H1 (cell line): ENCODE measurements around the gene TRMT6. TPM values are rescaled to one million over a fixed set of nuclear protein-coding genes. Genes with fewer than 3 reads are reported as not detected.

Experiments
- ASH2L ChIP-seq: fragments of 200-600, 300-600 bp; sonication (generic); IDR thresholded peaks from one replicate; pipeline ENCODE4 v1.7.1; 2017; ENCODE audit warnings: low read length
- ATF3 ChIP-seq: IDR thresholded peaks from 2 replicates; pipeline ENCODE4 v1.6.1; 2011; ENCODE audit warnings: low read depth, mild to moderate bottlenecking, low read length; ENCODE audit not compliant: insufficient read depth
- CHD7 ChIP-seq: fragments of 300-600 bp; sonication (generic); IDR thresholded peaks from 2 replicates; pipeline ENCODE4 v1.7.1; 2012; ENCODE audit warnings: low read length, moderate library complexity, mild to moderate bottlenecking, inconsistent platforms; ENCODE audit not compliant: insufficient replicate concordance
- JUND ChIP-seq: IDR thresholded peaks from 2 replicates; pipeline ENCODE4 v1.6.1; 2011; ENCODE audit warnings: mild to moderate bottlenecking, improper control_type of control experiment, low read length
- POU5F1 ChIP-seq: IDR thresholded peaks from 2 replicates; pipeline ENCODE4 v1.6.1; 2011; ENCODE audit warnings: low read depth, mild to moderate bottlenecking, low read length, moderate library complexity
- SIX5 ChIP-seq: IDR thresholded peaks from 2 replicates; pipeline ENCODE4 v1.6.1; 2011; ENCODE audit warnings: mild to moderate bottlenecking, low read depth, low read length
- polyA plus RNA-seq, 7 experiments: library from polyadenylated mRNA; depleted of rRNA in 3 of 7; stranded (reverse) in 5 of 7; unstranded in 2 of 7; fragments of >200 nt in 5 of 7; fragments of 200-250 nt in 2 of 7; gene quantifications; 1 replicate in 5 of 7; 2 replicates in 1 of 7; 4 replicates in 1 of 7; pipeline versions ENCODE4 v1.2.1 to v1.2.3, GENCODE V29; 2011 to 2013; ENCODE audit warnings: missing spikeins in 2 of 7, mixed read lengths in 2 of 7
- total RNA-seq: library from RNA; stranded (reverse); fragmentation: NEBNext Ultra II Directional; extraction: Animal tissue kit (Norgen Biotek cat#: 25700); gene quantifications from 2 replicates; pipeline ENCODE4 v1.2.1, GENCODE V29; 2021

Gene TRMT6
- total and polyA plus RNA-seq, 2 of the 8 experiments (the other 6 are each of a cell fraction or from before 2014, with no cell fraction given): 6.9 to 23.3 TPM

GRCh38 chr20:5923493-5923892 is 26.8 kb downstream of the TRMT6 start (continued):
- TF ChIP-seq CHD7: no peak
- no peak for TF ChIP-seq ASH2L
- TF ChIP-seq POU5F1: no peak
- TF ChIP-seq ATF3: no peak
- no peak for TF ChIP-seq SIX5
- no peak for TF ChIP-seq JUND
